Stomach (tissue), 9 donors: Measurements from ENCODE around the gene WDR62. TPM values are rescaled to one million over a fixed set of nuclear protein-coding genes. Genes with fewer than 3 reads are reported as not detected.

Source experiments
- DNase-seq, 2 donors: peaks; one replicate each; pipeline versions ENCODE4 v3.0.0 to v3.0.0-alpha.2; 2013 to 2019
- H3K27ac ChIP-seq, 5 donors: fragments of 200-600 bp in 4 of 5; sonication (generic) in 4 of 5; one replicate each; pipeline ENCODE4 v1.5.1; 2013 to 2019; ENCODE audit warnings: mild to moderate bottlenecking in 1 of 5, moderate library complexity in 1 of 5
- H3K27me3 ChIP-seq, 3 donors: fragments of 200-600 bp; sonication (generic); one replicate each; pipeline ENCODE4 v1.5.1; 2017 to 2019; ENCODE audit warnings: mixed run types in 1 of 3
- H3K36me3 ChIP-seq, 4 donors: fragments of 200-600 bp; sonication (generic); 1 replicate in 3 of 4; 2 replicates in 1 of 4; pipeline ENCODE4 v1.5.1; 2016 to 2019
- H3K4me1 ChIP-seq, 4 donors: fragments of 200-600 bp; sonication (generic); one replicate each; pipeline ENCODE4 v1.5.1; 2016 to 2019
- H3K4me3 ChIP-seq, 4 donors: fragments of 200-600 bp; sonication (generic) in 3 of 4; one replicate each; pipeline ENCODE4 v1.5.1; 2016 to 2019; ENCODE audit warnings: mild to moderate bottlenecking in 1 of 4
- H3K9me3 ChIP-seq, 4 donors: fragments of 200-600 bp; sonication (generic); one replicate each; pipeline ENCODE4 v1.5.1; 2016 to 2019
- EP300 ChIP-seq: sonication (generic); formaldehyde crosslinking; IDR thresholded peaks from one replicate; pipeline ENCODE4 v1.6.1; 2017; ENCODE audit warnings: antibody characterized with exemption
- POLR2A ChIP-seq, 4 donors: fragments of 450-650 bp; IDR thresholded peaks; one replicate each; pipeline ENCODE4 v1.6.1; 2016; ENCODE audit warnings: antibody characterized with exemption in 4 of 4, control low read depth in 2 of 4, mild to moderate bottlenecking in 1 of 4, moderate library complexity in 1 of 4
- POLR2AphosphoS5 ChIP-seq, 3 donors: sonication (generic); formaldehyde crosslinking; IDR thresholded peaks; one replicate each; pipeline ENCODE4 v1.6.1; 2016; ENCODE audit warnings: antibody characterized with exemption in 3 of 3
- WGBS, 5 donors: extraction: QIAGEN DNeasy Blood & Tissue Kit in 3 of 5; methylation state at CpG; one replicate each; pipeline versions ENCODE4 v1.1.5 to v1.1.7; 2013 to 2018; 5-methylcytosine and 5-hydroxymethylcytosine counted together
- intact Hi-C: fragments of 100-400 bp; cut with DNase I; formaldehyde crosslinking; loops from one replicate; pipeline ENCODE4 v1.15.1; 2023; ENCODE audit warnings: low total_unique reads
- polyA plus RNA-seq, 3 donors: library from polyadenylated mRNA; stranded (reverse); fragments of 200-250 nt; gene quantifications; one replicate each; pipeline ENCODE4 v1.2.3, GENCODE V29; 2013
- total RNA-seq, 5 donors: library from RNA; depleted of rRNA; stranded (reverse); fragments of >200 nt; gene quantifications; one replicate each; pipeline versions ENCODE4 v1.1.0 to v1.2.3, GENCODE V29; 2014 to 2016
- TF ChIP-seq, protein P1 (sequence below), 7 experiments: fragments of 450-650 bp in 4 of 7; fragments of 200-600 bp in 3 of 7; sonication (generic) in 3 of 7; IDR thresholded peaks; one replicate each; pipeline ENCODE4 v1.5.1; 2016 to 2019; ENCODE audit warnings: antibody characterized with exemption in 7 of 7, control low read depth in 2 of 7, mild to moderate bottlenecking in 1 of 7
- donor health status: healthy with polysubstance abuse.
- donor health status: Bipolar disorder and iron deficiency.
- donor health status: healthy.

WDR62 gene
- total and polyA plus RNA-seq, 8 donors, result 0.29 to 15.2 (median 1.8) TPM

DNA sequence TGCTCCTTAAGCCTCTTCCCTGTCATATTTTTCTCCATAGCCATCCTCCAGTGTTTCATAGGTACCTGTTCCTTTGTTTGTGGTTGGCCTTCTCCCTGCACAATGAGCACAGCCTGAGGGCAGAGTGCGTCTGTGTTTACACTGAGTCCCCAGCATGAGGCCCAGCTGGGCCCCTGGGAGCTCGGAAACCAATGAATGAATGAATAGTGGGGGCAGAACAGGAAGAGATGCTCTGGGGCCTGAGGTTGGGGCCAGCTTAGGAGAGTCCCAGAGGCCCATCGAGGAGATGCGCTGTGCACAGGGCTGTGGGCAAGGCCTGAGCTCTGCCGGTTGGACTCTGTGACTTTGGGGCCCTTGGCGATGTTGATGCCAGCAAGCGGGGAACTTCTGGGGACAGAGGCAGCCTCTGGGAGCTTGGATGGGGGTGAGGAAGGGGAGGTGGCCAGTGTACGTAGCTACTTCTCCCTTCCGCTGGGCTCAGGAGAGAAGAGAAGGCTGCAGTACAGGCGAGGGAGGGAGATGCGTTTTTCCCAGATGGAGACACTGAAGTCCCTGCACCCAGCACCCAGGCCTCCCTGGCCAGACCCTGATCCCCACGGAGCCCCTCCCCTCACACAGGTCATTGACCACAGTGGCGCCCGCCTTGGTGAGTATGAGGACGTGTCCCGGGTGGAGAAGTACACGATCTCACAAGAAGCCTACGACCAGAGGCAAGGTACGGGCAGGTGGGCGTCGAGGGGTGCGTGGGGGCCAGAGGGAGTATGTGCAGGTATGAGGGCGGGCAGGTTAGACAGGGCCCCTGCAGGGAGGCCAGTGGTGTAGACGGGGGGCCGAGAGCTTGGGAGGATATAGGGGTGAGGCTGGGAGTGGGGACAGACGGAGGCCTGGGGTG lies 65.6 kb downstream of the WDR62 start:
- H3K4me1 ChIP-seq, result peaks cover 12 to 34% (median 19%) of the 10 kb centered on the region in 4 donors
- 87 to 93% (median 88%) methylated on average over 26 of the region's 26 CpGs for WGBS, 5 donors

DNA sequence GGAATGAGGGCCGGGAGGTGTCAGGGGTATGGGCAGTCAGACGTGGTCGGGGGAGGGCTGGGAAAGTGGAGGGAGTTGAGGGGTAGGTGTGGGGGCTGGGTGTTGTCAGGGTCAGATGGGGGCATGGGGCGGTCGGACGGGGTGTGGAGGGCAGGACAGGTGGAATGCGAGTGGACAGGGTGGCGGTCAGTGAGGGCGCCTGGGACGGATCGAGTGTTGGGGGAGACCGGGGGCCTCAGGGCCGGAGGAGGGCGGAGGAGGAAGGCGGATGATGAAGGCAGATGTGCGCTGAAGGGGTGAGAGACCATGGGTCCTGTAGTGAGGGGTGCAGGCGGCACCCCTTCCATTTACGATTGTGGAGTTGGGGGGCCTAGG lies 66.3 kb downstream of the WDR62 start:
- no peak for TF ChIP-seq POLR2A (IDR thresholded peaks at IDR 0.05)
- TF ChIP-seq EP300, result no peak
- TF ChIP-seq, protein P1, sequence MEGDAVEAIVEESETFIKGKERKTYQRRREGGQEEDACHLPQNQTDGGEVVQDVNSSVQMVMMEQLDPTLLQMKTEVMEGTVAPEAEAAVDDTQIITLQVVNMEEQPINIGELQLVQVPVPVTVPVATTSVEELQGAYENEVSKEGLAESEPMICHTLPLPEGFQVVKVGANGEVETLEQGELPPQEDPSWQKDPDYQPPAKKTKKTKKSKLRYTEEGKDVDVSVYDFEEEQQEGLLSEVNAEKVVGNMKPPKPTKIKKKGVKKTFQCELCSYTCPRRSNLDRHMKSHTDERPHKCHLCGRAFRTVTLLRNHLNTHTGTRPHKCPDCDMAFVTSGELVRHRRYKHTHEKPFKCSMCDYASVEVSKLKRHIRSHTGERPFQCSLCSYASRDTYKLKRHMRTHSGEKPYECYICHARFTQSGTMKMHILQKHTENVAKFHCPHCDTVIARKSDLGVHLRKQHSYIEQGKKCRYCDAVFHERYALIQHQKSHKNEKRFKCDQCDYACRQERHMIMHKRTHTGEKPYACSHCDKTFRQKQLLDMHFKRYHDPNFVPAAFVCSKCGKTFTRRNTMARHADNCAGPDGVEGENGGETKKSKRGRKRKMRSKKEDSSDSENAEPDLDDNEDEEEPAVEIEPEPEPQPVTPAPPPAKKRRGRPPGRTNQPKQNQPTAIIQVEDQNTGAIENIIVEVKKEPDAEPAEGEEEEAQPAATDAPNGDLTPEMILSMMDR (IDR thresholded peaks at IDR 0.05), result no peak
- TF ChIP-seq POLR2AphosphoS5 (IDR thresholded peaks at IDR 0.05), result no peak
- peaks cover 9 to 32% (median 16%) of the 10 kb centered on the region in 4 donors for H3K4me1 ChIP-seq
- peaks cover 34 to 94% (median 88%) of the 10 kb centered on the region in 4 donors for H3K36me3 ChIP-seq
- intact Hi-C loops, result loop anchor here (5.0 kb wide), 1 partner anchor 46 kb away; no protein-coding TSS in a partner anchor
- no peaks in the 10 kb centered on the region for H3K9me3 ChIP-seq
- no peak overlapping the region for H3K4me3 ChIP-seq
- DNase-seq, result no peak
- WGBS, 5 donors, result 89 to 93% (median 91%) methylated on average over 15 to 18 of the region's 18 CpGs
- no peaks in the 10 kb centered on the region for H3K27me3 ChIP-seq
- no peak overlapping the region for H3K27ac ChIP-seq

More for the DNA sequence above, 65.6 kb downstream of the WDR62 start:
- intact Hi-C loops, result loop anchor here (5.0 kb wide), 1 partner anchor 47 kb away; no protein-coding TSS in a partner anchor
- Histone ChIP-seq H3K27me3 (no peaks in the 10 kb centered on the region), H3K9me3 (no peaks in the 10 kb centered on the region), H3K36me3 (peaks cover 31 to 88% (median 81%) of the 10 kb centered on the region in 4 donors), H3K4me3 (no peak overlapping the region), H3K27ac (no peak overlapping the region)
- DNase-seq, result no peak
- TF ChIP-seq POLR2A (IDR thresholded peaks at IDR 0.05), result no peak
- TF ChIP-seq EP300, result no peak
- no peak for TF ChIP-seq POLR2AphosphoS5 (IDR thresholded peaks at IDR 0.05)
- TF ChIP-seq, protein P1 (IDR thresholded peaks at IDR 0.05), result no peak

DNA sequence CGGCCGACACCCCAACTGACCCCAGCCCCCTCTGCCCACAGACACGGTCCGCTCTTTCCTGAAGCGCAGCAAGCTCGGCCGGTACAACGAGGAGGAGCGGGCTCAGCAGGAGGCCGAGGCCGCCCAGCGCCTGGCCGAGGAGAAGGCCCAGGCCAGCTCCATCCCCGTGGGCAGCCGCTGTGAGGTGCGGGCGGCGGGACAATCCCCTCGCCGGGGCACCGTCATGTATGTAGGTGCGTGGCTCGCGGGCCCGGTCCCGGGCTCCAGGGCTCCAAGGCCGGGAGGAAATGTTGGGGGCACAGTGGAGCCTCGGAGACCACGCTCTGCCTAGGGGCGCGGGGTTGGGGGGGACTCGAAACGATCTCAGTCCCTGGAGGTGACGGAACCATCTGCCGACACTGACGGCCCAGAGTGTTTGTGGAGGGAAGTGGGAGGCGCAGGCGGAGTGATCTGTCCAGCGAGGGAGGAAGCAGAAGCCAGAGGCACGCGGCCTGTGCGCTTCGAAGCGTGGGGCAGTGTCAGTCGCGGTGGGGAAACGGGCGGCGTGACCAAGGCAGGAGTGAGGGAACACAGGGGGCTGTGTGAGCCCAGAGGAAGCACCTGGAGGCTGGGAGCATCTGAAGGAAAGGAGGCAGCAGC lies 66.9 kb downstream of the WDR62 start:
- no peak overlapping the region for H3K27ac ChIP-seq
- TF ChIP-seq POLR2AphosphoS5 (IDR thresholded peaks at IDR 0.05) (no peak), POLR2A (IDR thresholded peaks at IDR 0.05) (no peak), EP300 (no peak)
- TF ChIP-seq, protein P1 (IDR thresholded peaks at IDR 0.05), result no peak
- peaks cover 3 to 26% (median 10%) of the 10 kb centered on the region in 4 donors for H3K4me1 ChIP-seq
- DNase-seq, result no peak
- 89 to 92% (median 91%) methylated on average over 44 to 49 of the region's 49 CpGs for WGBS, 5 donors
- H3K9me3 ChIP-seq, result no peaks in the 10 kb centered on the region
- H3K36me3 ChIP-seq, result peaks cover 34 to 95% (median 90%) of the 10 kb centered on the region in 4 donors
- no peaks in the 10 kb centered on the region for H3K27me3 ChIP-seq
- intact Hi-C loops, result loop anchor here (5.0 kb wide), 1 partner anchor 46 kb away; no protein-coding TSS in a partner anchor
- H3K4me3 ChIP-seq, result no peak overlapping the region

DNA sequence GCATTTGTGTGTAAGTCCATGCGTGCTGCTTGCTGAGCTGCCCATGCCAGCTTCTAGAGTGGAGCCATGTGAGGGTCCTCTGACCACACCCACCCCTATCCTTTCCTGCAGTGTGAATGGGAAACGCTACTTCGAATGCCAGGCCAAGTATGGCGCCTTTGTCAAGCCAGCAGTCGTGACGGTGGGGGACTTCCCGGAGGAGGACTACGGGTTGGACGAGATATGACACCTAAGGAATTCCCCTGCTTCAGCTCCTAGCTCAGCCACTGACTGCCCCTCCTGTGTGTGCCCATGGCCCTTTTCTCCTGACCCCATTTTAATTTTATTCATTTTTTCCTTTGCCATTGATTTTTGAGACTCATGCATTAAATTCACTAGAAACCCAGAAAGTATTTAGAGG lies 70.9 kb downstream of the WDR62 start:
- Histone ChIP-seq H3K4me1 (peaks cover 8 to 29% (median 13%) of the 10 kb centered on the region in 4 donors), H3K27ac (no peak overlapping the region), H3K27me3 (no peaks in the 10 kb centered on the region), H3K4me3 (no peak overlapping the region), H3K36me3 (peaks cover 24 to 55% (median 53%) of the 10 kb centered on the region in 4 donors), H3K9me3 (no peaks in the 10 kb centered on the region)
- WGBS, 5 donors, result 65 to 84% (median 78%) methylated on average over 8 to 9 of the region's 9 CpGs
- TF ChIP-seq POLR2AphosphoS5 (IDR thresholded peaks at IDR 0.05) (no peak), EP300 (no peak), POLR2A (IDR thresholded peaks at IDR 0.05) (no peak)
- TF ChIP-seq, protein P1 (IDR thresholded peaks at IDR 0.05), result no peak
- intact Hi-C loops, result no loop called here
- DNase-seq, result no peak
